ENCODE measurements around the gene MUC21.

Gene MUC21

DNA sequence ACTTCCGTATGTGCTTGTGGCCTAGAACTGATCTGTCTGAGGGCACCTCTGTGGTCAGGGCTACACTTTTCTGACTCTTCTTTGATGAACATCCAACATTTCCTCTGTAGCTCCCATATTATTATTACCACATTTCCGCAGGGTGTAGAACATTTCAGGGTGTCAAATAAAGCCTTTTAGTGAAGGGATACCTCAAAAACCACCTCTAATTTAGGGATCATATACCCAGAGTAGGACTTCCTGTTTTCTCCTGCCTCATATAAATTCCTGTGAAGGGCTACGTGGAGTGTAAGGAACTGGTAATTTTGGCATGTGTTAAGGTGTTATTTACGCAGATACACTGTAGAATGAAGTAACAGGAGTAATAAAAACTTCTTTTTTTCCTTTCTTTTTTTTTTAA lies 21.3 kb downstream of the MUC21 start:
- H3K4me3 ChIP-seq (ENCODE audit: control insufficient read depth, low read depth, low read length): no peak overlapping the region
- DNase-seq (ENCODE audit: low read depth): no peak
- TF ChIP-seq, protein P1, sequence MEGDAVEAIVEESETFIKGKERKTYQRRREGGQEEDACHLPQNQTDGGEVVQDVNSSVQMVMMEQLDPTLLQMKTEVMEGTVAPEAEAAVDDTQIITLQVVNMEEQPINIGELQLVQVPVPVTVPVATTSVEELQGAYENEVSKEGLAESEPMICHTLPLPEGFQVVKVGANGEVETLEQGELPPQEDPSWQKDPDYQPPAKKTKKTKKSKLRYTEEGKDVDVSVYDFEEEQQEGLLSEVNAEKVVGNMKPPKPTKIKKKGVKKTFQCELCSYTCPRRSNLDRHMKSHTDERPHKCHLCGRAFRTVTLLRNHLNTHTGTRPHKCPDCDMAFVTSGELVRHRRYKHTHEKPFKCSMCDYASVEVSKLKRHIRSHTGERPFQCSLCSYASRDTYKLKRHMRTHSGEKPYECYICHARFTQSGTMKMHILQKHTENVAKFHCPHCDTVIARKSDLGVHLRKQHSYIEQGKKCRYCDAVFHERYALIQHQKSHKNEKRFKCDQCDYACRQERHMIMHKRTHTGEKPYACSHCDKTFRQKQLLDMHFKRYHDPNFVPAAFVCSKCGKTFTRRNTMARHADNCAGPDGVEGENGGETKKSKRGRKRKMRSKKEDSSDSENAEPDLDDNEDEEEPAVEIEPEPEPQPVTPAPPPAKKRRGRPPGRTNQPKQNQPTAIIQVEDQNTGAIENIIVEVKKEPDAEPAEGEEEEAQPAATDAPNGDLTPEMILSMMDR (IDR thresholded peaks at IDR 0.05; ENCODE audit: control insufficient read depth, insufficient read depth, low read depth, low read length, missing control alignments): no peak

DNA sequence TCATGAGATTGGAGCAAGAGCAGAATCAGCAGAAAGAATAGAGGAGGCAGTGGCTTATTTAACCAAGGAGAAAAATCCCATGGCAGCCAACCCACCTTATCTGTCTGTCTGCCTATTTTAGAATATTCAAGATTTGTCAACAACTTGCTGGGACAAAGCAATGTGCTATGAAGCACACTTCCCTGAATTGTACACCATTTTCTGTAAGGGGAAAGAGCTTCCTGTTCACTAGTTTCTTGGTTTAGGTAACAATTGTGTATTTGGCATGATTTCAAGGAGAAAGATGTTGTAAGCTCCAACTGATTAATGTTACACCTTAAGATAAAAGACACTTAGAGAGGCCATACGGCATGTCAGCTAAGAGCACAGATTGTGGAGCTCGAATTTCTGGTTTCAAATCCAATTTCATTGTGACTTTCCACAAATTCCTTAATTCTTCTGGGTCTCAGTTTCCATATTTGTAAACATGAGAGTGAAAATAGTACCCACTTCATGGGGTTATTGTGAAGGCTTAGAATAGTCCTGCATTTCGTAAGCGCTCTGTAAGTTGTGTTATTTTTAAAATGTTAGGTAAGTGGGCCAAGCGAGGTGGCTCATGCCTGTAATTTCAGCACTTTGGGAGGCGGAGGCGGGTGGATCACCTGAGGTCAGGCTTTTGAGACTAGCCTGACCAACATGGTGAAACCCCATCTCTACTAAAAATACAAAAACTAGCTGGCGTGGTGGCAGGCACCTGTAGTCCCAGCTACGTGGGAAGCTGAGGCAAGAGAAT lies 21.9 kb downstream of the MUC21 start:
- DNase-seq (ENCODE audit: low read depth): no peak
- TF ChIP-seq, protein P1 (IDR thresholded peaks at IDR 0.05; ENCODE audit: control insufficient read depth, insufficient read depth, low read depth, low read length, missing control alignments): no peak

DNA sequence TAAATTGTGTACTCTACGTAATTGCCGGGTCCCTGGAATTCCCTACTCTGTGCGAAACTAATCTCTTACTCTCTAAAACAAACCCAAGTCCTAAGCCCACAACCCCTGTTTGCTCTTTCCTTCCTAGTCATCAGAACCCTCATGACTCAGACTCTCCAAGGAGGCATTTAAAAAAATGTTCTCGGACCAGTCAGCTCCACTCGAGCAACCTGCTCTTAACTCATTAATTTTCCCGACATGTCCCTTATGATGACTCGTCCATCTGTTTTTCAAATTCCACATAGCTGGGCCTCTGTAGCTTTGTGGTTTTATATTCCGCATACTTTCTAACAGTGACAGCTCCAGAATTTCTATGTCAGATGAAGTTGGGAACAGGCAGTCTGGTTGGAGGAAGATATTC lies 24.2 kb downstream of the MUC21 start:
- TF ChIP-seq, protein P1 (IDR thresholded peaks at IDR 0.05; ENCODE audit: control insufficient read depth, insufficient read depth, low read depth, low read length, missing control alignments): no peak
- H3K4me3 ChIP-seq (ENCODE audit: control insufficient read depth, low read depth, low read length): no peak overlapping the region
- DNase-seq (ENCODE audit: low read depth): peak; percentile 45

More for the DNA sequence above, 21.9 kb downstream of the MUC21 start:
- H3K4me3 ChIP-seq (ENCODE audit: control insufficient read depth, low read depth, low read length): no peak overlapping the region

- TF ChIP-seq, protein P1 (IDR thresholded peaks at IDR 0.05; ENCODE audit: control insufficient read depth, insufficient read depth, low read depth, low read length, missing control alignments): peak; percentile 6
- H3K4me3 ChIP-seq (ENCODE audit: control insufficient read depth, low read depth, low read length): no peak overlapping the region
- DNase-seq (ENCODE audit: low read depth): no peak
These were observed 24.6 kb downstream of the MUC21 start for GRCh38 chr6:31008165-31008564.

DNA sequence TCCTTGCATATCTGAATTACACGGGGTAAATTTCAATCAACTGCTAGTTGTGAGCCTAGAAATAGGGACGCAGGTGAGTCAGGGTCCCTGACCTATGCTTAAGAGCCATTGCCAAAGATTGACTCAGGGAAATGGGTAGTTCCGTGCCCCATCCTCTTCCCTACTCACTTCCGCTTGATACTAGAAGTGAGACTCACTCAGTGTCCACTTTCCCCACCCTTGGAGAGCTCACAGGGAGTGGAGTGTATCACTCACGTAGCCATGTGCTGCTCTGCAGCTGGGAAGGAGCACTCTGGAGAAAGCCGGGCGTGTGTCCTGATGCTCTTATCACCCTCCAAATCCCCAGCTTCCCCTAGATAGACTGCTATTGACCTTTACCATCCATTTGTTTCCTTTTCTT lies 26.2 kb downstream of the MUC21 start:
- TF ChIP-seq, protein P1 (IDR thresholded peaks at IDR 0.05; ENCODE audit: control insufficient read depth, insufficient read depth, low read depth, low read length, missing control alignments): no peak
- DNase-seq (ENCODE audit: low read depth): no peak
- no peak overlapping the region for H3K4me3 ChIP-seq (ENCODE audit: control insufficient read depth, low read depth, low read length)

DNA sequence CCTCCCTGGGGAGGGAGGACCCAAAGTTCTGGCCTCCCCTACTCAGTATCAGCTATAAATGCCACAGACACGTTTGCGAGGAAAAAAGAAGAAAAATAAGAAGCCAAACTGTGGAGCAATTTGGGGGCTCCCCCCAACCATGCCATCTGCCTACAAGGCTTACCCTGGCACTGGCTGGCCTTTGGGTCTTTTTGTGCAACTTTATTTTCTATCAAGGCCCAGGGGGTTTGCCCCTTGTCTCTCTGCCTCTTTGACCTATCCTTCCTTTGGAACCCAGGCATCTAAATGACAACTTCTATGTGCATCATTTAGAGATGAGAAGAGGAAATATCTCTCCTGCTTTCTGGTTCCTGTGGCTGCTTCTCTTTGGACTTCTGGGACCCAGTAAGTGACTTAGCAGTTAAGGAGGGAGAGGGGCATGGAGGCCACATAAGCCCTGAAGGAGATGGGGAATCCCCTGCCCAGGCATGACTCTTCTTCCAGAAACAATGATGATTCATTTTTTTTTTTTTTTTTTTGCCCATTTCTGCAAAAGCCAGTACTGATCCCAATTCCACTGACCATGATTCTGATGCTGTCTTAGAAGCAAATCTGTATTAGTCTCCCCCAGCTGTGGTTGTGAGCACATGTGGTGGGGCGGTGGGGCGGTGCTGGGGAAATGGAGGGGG lies 27.0 kb downstream of the MUC21 start, which contains the start of gene MUC22:
MUC22 (plus strand) TSS at position 82 of the 668 bp plus-strand sequence; CDS start at position 315, 233 bp downstream.
- H3K4me3 ChIP-seq (ENCODE audit: control insufficient read depth, low read depth, low read length): no peak within 1 kb of the TSS
- peak; percentile 8 for DNase-seq (ENCODE audit: low read depth)
- TF ChIP-seq, protein P1 (IDR thresholded peaks at IDR 0.05; ENCODE audit: control insufficient read depth, insufficient read depth, low read depth, low read length, missing control alignments): no peak

Data from AG09309 (cell line).